Measurements from ENCODE around the gene SPTLC1. TPM values are rescaled to one million over a fixed set of nuclear protein-coding genes. Genes with fewer than 3 reads are reported as not detected.
"Not testable (repeated sequence)": the region's sequence is repeated elsewhere in the genome, so short reads cannot be mapped to it uniquely, and the experiment has no call there.

SPTLC1 gene
- total and polyA plus RNA-seq, 2 of the 8 experiments (the other 6 are each of a cell fraction or from before 2014, with no cell fraction given): 34.2 to 62.1 TPM

DNA sequence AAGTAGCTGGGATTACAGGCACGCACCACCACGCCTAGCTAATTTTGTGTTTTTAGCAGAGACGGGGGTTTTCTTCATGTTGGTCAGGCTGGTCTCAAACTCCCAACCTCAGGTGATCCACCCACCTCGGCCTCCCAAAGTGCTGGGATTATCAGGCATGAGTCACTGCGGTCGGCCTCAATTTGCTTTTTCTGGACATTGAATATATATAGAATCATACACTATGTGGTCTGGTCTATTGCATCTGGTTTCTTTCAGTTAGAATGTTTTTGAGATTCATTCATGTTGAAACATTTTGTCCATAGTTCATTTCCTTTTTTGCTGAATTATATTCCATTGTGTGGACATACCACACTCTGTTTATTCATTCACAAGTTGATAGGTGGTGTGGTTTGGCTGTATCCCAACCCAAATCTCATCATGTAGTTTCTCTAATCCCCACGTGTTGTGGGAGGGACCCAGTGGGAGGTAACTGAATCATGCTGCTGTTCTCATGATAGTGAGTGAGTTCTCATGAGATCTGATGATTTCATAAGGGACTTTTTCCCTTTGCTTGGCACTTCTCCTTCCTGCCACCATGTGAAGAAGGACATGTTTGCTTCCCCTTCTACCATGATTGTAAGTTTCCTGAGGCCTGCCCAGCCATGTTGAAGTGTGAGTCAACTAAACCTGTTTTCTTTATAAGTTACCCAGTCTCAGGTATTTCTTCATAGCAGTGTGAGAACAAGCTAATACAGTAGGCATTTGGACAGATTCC, 93.2 kb downstream of the SPTLC1 start:
- H3K4ac ChIP-seq (replicated peaks; ENCODE audit: insufficient read length, low read depth, low read length); H3K23ac ChIP-seq (ENCODE audit: insufficient read length); H3K79me1 ChIP-seq (ENCODE audit: low read depth, low read length); H3K18ac ChIP-seq (ENCODE audit: extremely low read depth, low read length); H3K27ac ChIP-seq (ENCODE audit: low read depth, low read length); H4K20me1 ChIP-seq (replicated peaks in 1 of 2; ENCODE audit: control insufficient read depth in 1 of 2, insufficient read depth in 2 of 2, low read length in 2 of 2); H4K5ac ChIP-seq (ENCODE audit: insufficient read length, low read depth, low read length); DNase-seq (ENCODE audit: low read depth in 1 of 2, low spot score in 2 of 2); H3K4me2 ChIP-seq (ENCODE audit: insufficient read depth in 1 of 2, low read depth in 2 of 2, low read length in 2 of 2); H2BK20ac ChIP-seq (ENCODE audit: low read length); H2AFZ ChIP-seq (ENCODE audit: low read length); H2BK5ac ChIP-seq (ENCODE audit: low read depth, low read length); H2AK5ac ChIP-seq (ENCODE audit: low read depth, low read length); H3K4me1 ChIP-seq (replicated peaks in 1 of 4; ENCODE audit: control insufficient read depth in 3 of 4, insufficient read depth in 4 of 4, low read length in 3 of 4); CTCF ChIA-PET (ENCODE audit: partially characterized antibody); H3K4me3 ChIP-seq (ENCODE audit: extremely low read depth in 1 of 4, insufficient read depth in 2 of 4, low read depth in 3 of 4, low read length in 4 of 4); H2BK12ac ChIP-seq (ENCODE audit: low read depth, low read length); H3K9ac ChIP-seq (replicated peaks in 1 of 4; ENCODE audit: extremely low read depth in 1 of 4, low read depth in 3 of 4, low read length in 3 of 4); H3K79me2 ChIP-seq (ENCODE audit: control insufficient read depth in 1 of 2, insufficient read depth in 2 of 2, low read length in 2 of 2); H3K56ac ChIP-seq (replicated peaks; ENCODE audit: insufficient read length, low read depth, low read length); H3K27me3 ChIP-seq (replicated peaks in 1 of 4; ENCODE audit: control insufficient read depth in 3 of 4, extremely low read depth in 1 of 4, insufficient read depth in 3 of 4, low read length in 3 of 4); H2BK120ac ChIP-seq (replicated peaks; ENCODE audit: low read depth, low read length); H4K91ac ChIP-seq (replicated peaks; ENCODE audit: insufficient read length, low read length); H3K9me3 ChIP-seq (ENCODE audit: insufficient read depth in 2 of 2, low read depth in 1 of 2, low read length in 1 of 2); FAIRE-seq; H4K8ac ChIP-seq (ENCODE audit: extremely low read depth, insufficient read depth, low read length); H2BK15ac ChIP-seq (ENCODE audit: low read length); H3K23me2 ChIP-seq (ENCODE audit: low read depth, low read length); POLR2A ChIA-PET (ENCODE audit: partially characterized antibody); H3K36me3 ChIP-seq (ENCODE audit: control insufficient read depth in 2 of 4, insufficient read depth in 4 of 4, low read length in 3 of 4); H3K14ac ChIP-seq (ENCODE audit: insufficient read length): not testable (repeated sequence)
- WGBS, 2 experiments (ENCODE audit: extremely low coverage in 1 of 2, insufficient coverage in 1 of 2, insufficient read length in 1 of 2, insufficient replicate concordance in 2 of 2, low coverage in 1 of 2, low lambda C conversion rate in 2 of 2, missing lambda C conversion rate in 1 of 2): 79% methylated on average over 7 of the region's 7 CpGs; no CpG with 5 or more reads in 1 of the 2 experiments
